Brain pericyte (primary cell): ENCODE data around the gene FNDC8.
A peak's percentile ranks its signal among the peaks of the same experiment; 100 is the strongest.
"Not testable (repeated sequence)": the region's sequence is repeated elsewhere in the genome, so short reads cannot be mapped to it uniquely, and the experiment has no call there.

ENCODE experiments used
- DNase-seq: peaks from one replicate; pipeline ENCODE4 v3.0.0-alpha.2; 2012; ENCODE audit warnings: low read depth, low spot score

FNDC8 gene

GRCh38 chr17:35095741-35096140, 25.7 kb upstream of the FNDC8 start:
- no peak for DNase-seq

- DNase-seq, result no peak
These were observed 23.6 kb upstream of the FNDC8 start for GRCh38 chr17:35097776-35098175.

- DNase-seq, result no peak
These were observed 21.5 kb upstream of the FNDC8 start for GRCh38 chr17:35099908-35100307.

DNA sequence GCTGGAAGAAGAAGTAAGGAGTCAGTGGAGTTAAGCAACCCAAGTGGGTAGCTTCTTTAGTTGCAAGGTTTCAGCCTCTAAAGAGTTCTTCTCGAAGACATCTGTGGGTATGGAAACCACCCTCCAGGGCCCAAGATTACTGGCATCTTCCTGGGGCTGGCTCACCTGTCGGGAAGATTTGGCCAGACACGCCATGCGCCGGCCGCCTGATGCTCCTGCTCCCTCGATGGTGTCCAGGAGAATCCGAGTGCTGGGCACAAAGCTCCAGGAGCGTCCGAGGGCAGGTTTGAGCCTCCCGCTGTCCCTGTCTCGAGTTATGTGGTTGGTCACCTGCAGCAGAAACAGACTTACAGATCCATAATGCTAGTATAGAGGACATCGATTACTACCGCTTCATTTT, 20.4 kb upstream of the FNDC8 start:
- no peak for DNase-seq

GRCh38 chr17:35101725-35102124, 19.7 kb upstream of the FNDC8 start:
- no peak for DNase-seq

GRCh38 chr17:35103271-35103670, 18.1 kb upstream of the FNDC8 start:
- DNase-seq, result no peak

GRCh38 chr17:35104844-35105450, 16.5 kb upstream of the FNDC8 start:
- no peak for DNase-seq

- not testable (repeated sequence) for DNase-seq
These were observed 10.6 kb upstream of the FNDC8 start for GRCh38 chr17:35110791-35111190.

DNA sequence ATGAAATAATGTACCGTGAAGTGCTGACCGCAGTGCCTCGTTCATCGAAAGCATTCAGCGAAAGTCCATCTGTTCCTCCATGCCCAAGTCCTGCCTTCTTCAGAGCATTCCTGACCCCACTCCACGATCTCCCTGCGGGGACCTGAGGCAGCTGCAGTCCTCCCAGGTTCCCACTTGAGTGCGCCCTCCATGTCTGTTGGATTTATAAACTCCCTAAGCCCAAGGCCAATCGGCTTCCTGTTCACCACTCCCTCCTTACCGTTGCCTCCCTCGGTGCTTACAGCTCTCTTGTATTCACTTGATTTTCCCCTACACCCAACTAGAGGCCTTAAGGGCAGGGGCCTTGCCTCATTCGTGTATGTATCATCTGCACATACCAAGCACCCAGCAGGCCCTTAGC, 4.6 kb upstream of the FNDC8 start:
- no peak for DNase-seq

DNA sequence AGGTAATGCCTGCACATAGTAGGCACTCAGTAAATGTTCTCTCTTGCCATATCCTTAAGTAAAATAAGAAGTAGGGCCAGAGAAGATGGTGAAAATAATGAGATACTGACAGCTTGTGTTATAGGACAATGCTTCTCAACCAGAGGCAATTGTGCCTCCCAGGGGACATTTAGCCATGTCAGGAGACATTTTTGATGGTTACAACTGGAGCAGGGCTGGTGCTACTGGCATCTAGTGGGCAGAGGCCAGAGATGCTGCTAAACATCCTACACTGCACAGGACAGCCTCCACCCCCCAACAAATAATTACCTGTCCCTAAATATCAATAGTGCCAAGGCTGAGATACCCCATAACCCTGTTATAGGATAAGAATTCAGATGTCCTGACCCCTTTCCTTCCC, 3.4 kb upstream of the FNDC8 start:
- no peak for DNase-seq

- peak; percentile 15 for DNase-seq
These were observed 1.8 kb upstream of the FNDC8 start, which contains the start of gene RAD51D for GRCh38 chr17:35119370-35120165. Gene RAD51D, minus strand, starts transcription at chr17:35119860. Its CDS starts 247 bp downstream, at chr17:35119613.

DNA sequence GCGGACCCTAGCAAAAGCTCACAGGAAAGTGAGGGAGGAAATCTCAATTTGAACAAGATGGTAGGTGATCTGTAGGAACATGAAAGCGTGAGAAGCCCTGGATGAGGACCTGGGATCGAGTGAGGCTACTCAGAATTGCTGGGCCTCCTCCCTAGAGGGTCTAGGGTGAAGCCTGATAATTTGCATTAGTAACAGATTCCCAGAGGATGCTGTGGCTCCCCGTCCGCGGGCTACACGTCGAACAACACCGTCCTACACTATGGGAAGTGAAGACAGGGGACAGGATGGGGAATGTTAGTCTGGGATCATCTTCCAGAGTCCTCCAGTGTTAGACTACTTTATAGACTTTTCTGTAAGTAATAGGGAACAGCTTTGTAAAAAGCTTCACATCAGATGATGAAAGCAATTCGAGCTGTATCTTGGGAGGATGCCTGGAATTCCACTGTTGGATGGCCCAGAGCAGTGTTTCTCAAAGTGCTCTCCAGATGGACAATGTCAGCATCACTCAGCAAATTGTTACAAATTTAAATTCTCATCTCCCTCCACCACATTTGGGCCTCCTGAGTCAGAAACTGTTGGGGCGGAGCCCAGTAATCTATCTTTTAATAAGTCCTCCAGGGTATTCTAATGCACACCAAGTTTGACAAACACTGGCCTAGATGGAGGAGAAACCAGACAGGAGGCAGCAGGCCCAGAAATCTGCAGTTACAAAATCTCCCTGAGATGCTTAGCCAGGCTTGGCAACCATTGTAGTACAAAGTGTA, 6.5 kb downstream of the FNDC8 start:
- DNase-seq, result no peak

DNA sequence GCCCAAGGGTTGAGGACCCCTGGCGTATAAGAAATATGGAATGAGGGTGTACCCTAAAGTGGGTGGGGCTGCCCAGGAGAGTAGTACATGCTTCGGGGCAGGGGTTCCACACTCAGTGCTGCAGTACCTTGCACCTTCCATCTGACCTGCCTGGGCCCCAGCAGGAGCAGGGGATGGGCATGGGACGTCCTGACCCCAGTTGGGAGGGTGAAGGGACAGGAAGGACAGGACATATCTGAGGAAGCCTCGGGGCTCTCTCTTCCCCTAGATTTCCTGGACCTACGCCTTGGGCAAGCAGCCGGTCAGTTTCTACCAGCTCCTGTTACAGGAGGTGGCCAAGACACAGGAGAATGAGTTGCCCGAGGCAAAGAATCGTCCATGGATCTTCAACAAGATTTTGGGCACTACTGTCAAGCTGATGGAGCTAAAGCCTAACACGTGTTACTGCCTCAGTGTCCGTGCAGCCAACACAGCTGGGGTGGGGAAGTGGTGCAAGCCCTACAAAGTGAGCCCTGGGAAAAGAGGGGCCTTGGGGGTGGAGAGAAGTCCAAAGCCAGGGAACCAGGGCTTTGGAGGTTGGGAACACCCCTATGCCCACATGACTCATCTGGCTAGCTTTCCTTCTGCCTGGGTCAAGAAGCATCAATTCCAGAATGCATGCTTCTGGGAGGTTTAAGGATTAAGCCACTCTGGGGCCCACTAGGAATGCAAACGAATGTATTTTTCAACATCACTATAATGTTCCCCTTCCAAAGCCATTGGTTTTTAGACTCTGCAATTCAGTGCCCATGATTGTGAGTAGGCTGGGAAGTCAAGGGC, 7.9 kb downstream of the FNDC8 start:
- no peak for DNase-seq

DNA sequence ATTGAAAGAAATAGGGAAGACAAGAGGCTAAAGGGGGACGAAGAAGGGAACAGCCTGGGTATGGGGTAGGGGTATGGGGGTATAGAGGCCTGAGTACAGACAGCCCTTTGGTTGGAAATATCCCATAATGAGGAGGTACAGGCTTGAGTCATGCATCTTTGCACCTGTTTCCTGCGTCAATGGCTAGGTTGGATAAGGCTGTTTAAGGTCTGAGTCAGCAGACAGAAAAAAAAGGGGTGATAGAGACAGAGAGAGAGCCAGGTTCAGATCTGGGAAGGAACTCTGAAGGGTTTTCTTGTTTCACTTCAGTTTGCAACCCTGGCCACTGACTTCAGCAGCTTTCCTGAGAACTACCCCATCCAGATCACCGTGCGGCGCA, 8.5 kb downstream of the FNDC8 start:
- no peak for DNase-seq

GRCh38 chr17:35130392-35130791, 9.0 kb downstream of the FNDC8 start:
- DNase-seq, result no peak

DNA sequence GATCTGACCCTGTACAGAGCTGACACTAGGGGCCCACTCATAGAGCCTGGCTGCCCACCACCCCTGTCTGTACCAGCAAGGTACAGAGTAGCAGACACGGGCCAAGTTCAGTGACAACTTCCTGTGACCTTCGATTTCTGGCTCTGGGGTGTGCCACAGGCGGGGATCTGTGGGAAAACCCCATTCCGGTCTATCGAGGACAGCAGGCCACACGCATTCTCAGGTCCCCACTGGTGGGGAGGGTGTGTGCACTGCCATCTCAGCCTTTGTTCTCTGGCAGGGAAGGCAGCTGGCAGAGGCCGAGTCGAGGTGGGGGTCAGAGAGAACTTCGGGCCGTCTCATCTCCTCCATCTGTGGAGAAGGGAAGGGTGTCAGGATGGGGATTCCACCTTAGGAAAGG, 10.7 kb downstream of the FNDC8 start:
- DNase-seq, result no peak

- no peak for DNase-seq
These were observed 11.6 kb downstream of the FNDC8 start for GRCh38 chr17:35132816-35133550.

DNA sequence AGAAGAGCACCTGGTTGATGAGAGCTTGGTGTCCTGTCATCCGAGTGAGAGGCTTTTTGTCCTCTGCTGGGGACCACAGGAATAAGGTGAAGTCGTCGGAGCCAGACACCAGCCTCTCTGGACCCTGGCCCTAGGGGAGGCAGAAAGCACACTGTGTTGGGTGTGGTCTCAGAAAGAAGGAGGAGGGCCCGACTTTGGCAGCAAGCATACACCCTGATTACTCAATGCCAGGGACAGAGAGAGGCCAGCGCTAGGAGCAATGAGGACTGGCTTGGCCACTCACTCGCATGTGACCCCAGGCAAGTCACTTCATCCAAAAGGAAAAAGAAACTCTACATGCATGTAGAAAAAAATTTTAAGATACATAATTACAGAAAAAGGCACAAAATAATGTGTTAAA, 13.9 kb downstream of the FNDC8 start:
- no peak for DNase-seq

DNA sequence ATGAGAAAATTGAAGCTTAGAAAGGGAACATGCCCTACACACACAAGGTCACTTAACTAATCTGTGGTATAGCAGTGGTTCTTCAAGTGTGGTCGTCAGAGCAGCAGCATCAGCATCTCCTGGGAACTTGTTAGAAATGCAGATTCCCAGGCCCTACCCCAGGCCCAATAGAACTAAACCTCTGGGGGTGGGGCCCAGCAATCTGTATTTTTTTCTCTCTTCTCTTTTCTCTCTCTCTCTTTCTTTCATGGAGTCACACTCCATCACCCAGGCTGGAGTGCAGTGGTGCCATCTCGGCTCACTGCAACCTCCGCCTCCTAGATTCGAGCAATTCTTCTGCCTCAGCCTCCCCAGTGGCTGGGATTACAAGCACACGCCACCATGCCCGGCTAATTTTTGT, 16.8 kb downstream of the FNDC8 start:
- DNase-seq, result no peak

GRCh38 chr17:35141681-35142466, 20.5 kb downstream of the FNDC8 start, which contains the start of gene NLE1:
Gene NLE1, minus strand, starts transcription at chr17:35142303. Its CDS starts 28 bp downstream, at chr17:35142275.
- DNase-seq, result peak; percentile 27
